Right lobe of liver (tissue), 6 donors: ENCODE data around the gene FITM2. TPM values are rescaled to one million over a fixed set of nuclear protein-coding genes. Genes with fewer than 3 reads are reported as not detected.

Source experiments
- ATAC-seq, 4 donors: fragments of 200-7000 bp; cut with Tn5 transposase; one replicate each; pipeline ENCODE4 v1.9.1; 2020; ENCODE audit warnings: mild to moderate bottlenecking in 4 of 4, moderate library complexity in 4 of 4
- DNase-seq, 3 donors: peaks; one replicate each; pipeline ENCODE4 v3.0.0-alpha.2; 2020
- H3K27ac ChIP-seq, 3 donors: fragments of 200-600 bp; one replicate each; pipeline ENCODE4 v1.8.0; 2022
- H3K27me3 ChIP-seq, 2 donors: fragments of 200-600 bp; one replicate each; pipeline ENCODE4 v1.8.0; 2022
- H3K36me3 ChIP-seq, 4 donors: fragments of 200-600 bp; sonication (generic) in 1 of 4; one replicate each; pipeline versions ENCODE4 v1.5.1 to v1.8.0; 2017 to 2022; ENCODE audit warnings: control low read depth in 1 of 4
- H3K4me1 ChIP-seq, 4 donors: fragments of 200-600 bp; sonication (generic) in 1 of 4; one replicate each; pipeline versions ENCODE4 v1.5.1 to v1.8.0; 2017 to 2022; ENCODE audit warnings: control low read depth in 1 of 4
- H3K4me3 ChIP-seq, 3 donors: fragments of 200-600 bp; one replicate each; pipeline ENCODE4 v1.8.0; 2022
- H3K9me3 ChIP-seq, 4 donors: fragments of 200-600 bp; sonication (generic) in 1 of 4; one replicate each; pipeline versions ENCODE4 v1.5.1 to v1.8.0; 2017 to 2022; ENCODE audit warnings: control low read depth in 1 of 4
- POLR2A ChIP-seq: fragments of 450-650 bp; IDR thresholded peaks from one replicate; pipeline ENCODE4 v1.6.1; 2017; ENCODE audit warnings: antibody characterized with exemption, mild to moderate bottlenecking
- WGBS: methylation state at CpG from one replicate; pipeline ENCODE4 v1.1.6; 2018; ENCODE audit warnings: low coverage, low lambda C conversion rate; ENCODE audit not compliant: insufficient coverage; ENCODE audit errors: missing lambda C conversion rate; 5-methylcytosine and 5-hydroxymethylcytosine counted together
- intact Hi-C, 2 donors: fragments of 100-400 bp; cut with DNase I; formaldehyde crosslinking; loops; one replicate each; pipeline versions ENCODE4 v1.11.2 to v1.14.1; 2022
- total RNA-seq, 6 experiments: library from RNA; depleted of rRNA in 2 of 6; stranded (reverse); fragments of >200 nt in 2 of 6; fragmentation: NEBNext Ultra II Directional in 3 of 6; extraction: Animal tissue kit (Norgen Biotek cat#: 25700) in 3 of 6; gene quantifications; one replicate each; pipeline versions ENCODE4 v1.1.0 to v1.2.4, GENCODE V29; 2016 to 2023
- TF ChIP-seq, protein P1 (sequence below), 4 donors: fragments of 200-600 bp in 3 of 4; fragments of 450-650 bp in 1 of 4; IDR thresholded peaks; one replicate each; pipeline versions ENCODE4 v1.5.1 to v1.8.0; 2016 to 2022; ENCODE audit warnings: antibody characterized with exemption in 4 of 4, mild to moderate bottlenecking in 2 of 4
- donor health status: DM: no; HTN: yes; CAD: no.
- donor health status: DM: no; HTN: no; CAD: no.
- donor health status: DM: no; HTN: no; CAD: no.
- donor health status: DM: no; HTN: yes; CAD: no.
- donor health status: DM: no; HTN: yes; CAD: no.

Gene FITM2
- total RNA-seq, 6 experiments from 2014 or later, result 3.6 to 8.0 (median 6.4) TPM

DNA sequence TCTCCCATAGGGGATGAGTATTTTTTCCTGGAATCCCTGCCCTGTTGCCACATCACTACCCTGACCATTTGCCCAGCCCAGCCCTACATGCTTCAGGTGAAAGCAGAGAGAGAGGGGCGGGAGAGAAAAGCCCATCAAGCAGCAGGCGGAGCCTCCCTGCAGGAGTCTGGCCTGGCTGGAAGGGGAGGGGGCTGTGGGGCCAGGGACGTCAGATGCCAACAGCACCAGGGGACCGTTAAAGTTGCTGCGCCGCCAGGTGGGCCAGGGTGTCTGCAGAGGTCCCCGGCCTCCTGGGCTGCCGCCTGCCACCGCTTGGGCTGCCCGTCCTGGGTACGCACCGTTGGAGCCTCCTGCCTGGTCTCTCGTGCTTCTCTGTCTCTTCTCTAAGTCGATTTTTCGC is 25.1 kb upstream of the FITM2 start:
- DNase-seq (no peak), ATAC-seq (no peak)
- TF ChIP-seq, protein P1, sequence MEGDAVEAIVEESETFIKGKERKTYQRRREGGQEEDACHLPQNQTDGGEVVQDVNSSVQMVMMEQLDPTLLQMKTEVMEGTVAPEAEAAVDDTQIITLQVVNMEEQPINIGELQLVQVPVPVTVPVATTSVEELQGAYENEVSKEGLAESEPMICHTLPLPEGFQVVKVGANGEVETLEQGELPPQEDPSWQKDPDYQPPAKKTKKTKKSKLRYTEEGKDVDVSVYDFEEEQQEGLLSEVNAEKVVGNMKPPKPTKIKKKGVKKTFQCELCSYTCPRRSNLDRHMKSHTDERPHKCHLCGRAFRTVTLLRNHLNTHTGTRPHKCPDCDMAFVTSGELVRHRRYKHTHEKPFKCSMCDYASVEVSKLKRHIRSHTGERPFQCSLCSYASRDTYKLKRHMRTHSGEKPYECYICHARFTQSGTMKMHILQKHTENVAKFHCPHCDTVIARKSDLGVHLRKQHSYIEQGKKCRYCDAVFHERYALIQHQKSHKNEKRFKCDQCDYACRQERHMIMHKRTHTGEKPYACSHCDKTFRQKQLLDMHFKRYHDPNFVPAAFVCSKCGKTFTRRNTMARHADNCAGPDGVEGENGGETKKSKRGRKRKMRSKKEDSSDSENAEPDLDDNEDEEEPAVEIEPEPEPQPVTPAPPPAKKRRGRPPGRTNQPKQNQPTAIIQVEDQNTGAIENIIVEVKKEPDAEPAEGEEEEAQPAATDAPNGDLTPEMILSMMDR (IDR thresholded peaks at IDR 0.05), result no peak
- no peak for TF ChIP-seq POLR2A
- Histone ChIP-seq H3K4me1 (no peaks in the 10 kb centered on the region), H3K27me3 (no peaks in the 10 kb centered on the region), H3K9me3 (no peaks in the 10 kb centered on the region), H3K36me3 (no peaks in the 10 kb centered on the region), H3K4me3 (no peak overlapping the region), H3K27ac (no peak overlapping the region)
- intact Hi-C loops, result no loop called here
- WGBS, result 9% methylated on average over 11 of the region's 15 CpGs

DNA sequence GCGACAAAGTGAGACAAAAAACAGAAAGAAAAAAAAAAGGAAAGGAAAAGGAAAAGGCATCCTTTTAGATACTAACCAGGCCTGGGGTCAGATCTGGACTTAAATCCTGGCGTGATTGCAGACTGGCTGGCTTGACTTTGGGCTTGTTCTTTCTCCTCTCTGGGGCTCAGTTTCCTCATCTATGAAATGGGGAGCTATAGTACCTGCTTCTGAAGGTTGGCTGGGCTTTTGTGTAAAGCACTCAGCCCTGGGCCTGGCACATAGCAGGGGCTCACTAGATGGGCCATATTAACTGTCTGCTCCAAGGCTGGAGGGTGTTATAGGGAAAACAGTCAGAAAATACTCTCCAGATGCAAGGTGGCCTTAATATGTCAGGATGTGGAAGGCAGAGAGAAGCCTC is 24.7 kb upstream of the FITM2 start:
- intact Hi-C loops, result no loop called here
- no peaks in the 10 kb centered on the region for H3K9me3 ChIP-seq
- H3K36me3 ChIP-seq, result no peaks in the 10 kb centered on the region
- ATAC-seq, result no peak
- no peak for DNase-seq
- no peak overlapping the region for H3K4me3 ChIP-seq
- no peak overlapping the region for H3K27ac ChIP-seq
- TF ChIP-seq, protein P1 (IDR thresholded peaks at IDR 0.05), result no peak
- no peak for TF ChIP-seq POLR2A
- no peaks in the 10 kb centered on the region for H3K27me3 ChIP-seq
- WGBS, result 65% methylated on average over 2 of the region's 2 CpGs
- H3K4me1 ChIP-seq, result no peaks in the 10 kb centered on the region

DNA sequence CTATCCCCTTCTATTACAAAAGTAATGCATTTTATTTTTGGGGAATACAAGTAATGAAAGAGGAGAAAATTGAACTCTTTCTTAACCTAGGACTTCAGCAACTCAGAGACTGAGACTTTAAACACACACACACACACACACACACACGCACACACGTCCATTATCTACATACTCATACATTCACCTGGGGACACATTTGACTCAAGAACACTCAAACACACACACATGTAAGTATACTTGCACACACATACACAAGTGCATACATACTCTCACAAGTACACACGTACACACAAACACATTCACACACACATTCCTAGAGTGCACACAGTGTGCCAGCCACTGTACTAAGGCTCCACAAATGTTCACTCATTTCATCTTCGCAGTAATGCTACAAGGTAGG is 23.7 kb upstream of the FITM2 start:
- Histone ChIP-seq H3K36me3 (no peaks in the 10 kb centered on the region), H3K9me3 (no peaks in the 10 kb centered on the region), H3K27me3 (no peaks in the 10 kb centered on the region), H3K27ac (no peak overlapping the region), H3K4me1 (no peaks in the 10 kb centered on the region), H3K4me3 (no peak overlapping the region)
- ATAC-seq (no peak), DNase-seq (no peak)
- WGBS, result 94% methylated on average over 4 of the region's 4 CpGs
- TF ChIP-seq POLR2A, result no peak
- TF ChIP-seq, protein P1 (IDR thresholded peaks at IDR 0.05), result no peak
- intact Hi-C loops, result no loop called here

DNA sequence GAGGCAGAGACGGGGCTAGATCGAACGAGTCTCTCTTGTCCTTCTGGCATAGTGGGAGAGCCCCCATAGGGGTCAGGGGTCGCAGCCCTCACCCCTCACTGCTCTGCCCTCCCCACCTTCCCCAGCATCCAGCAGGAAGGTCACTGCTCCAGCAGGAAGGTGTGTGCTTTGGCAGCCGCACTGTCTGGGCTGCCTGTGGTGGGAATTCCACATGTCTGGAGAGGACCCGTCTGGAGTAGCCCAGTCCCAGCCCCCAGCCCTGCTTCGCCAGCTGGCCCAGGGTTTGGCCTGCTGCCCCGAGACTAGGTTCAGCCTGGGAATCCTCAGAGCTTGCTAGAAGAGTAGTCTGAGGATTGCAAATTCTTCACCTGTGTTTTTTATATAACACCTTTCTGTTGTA is 23.3 kb upstream of the FITM2 start:
- Histone ChIP-seq H3K36me3 (no peaks in the 10 kb centered on the region), H3K4me1 (no peaks in the 10 kb centered on the region), H3K27me3 (no peaks in the 10 kb centered on the region), H3K4me3 (no peak overlapping the region), H3K9me3 (no peaks in the 10 kb centered on the region), H3K27ac (no peak overlapping the region)
- DNase-seq (no peak), ATAC-seq (no peak)
- TF ChIP-seq POLR2A, result no peak
- TF ChIP-seq, protein P1 (IDR thresholded peaks at IDR 0.05), result no peak
- intact Hi-C loops, result no loop called here
- WGBS, result 0% methylated on average over 2 of the region's 8 CpGs

DNA sequence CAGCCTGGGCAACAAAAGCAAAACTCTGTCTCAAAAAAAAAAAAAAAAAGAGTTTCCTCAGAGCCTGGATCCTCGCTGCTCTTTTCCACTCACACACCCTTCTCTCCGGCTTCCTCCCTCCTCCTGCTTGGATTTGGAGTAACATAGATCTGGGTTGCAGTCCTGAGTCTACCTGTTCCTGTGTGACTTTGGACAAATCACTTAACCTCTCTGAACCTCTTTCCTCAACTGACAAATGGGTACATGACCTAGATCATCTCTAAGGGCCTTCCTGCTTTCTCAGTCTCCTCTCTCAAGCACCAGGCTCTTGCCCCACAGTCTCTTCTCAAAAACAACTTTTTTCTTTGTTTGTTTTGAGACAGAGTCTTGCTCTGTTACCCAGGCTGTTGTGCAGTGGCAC is 20.2 kb upstream of the FITM2 start:
- ATAC-seq, result no peak
- no peaks in the 10 kb centered on the region for H3K36me3 ChIP-seq
- H3K4me1 ChIP-seq, result peaks cover 0 to 4% (median 0%) of the 10 kb centered on the region in 4 donors
- H3K4me3 ChIP-seq, result no peak overlapping the region
- no peaks in the 10 kb centered on the region for H3K9me3 ChIP-seq
- intact Hi-C loops, result no loop called here
- no peak for DNase-seq
- H3K27me3 ChIP-seq, result no peaks in the 10 kb centered on the region
- no peak overlapping the region for H3K27ac ChIP-seq
- no CpG with 5 or more reads among the region's 2 CpGs for WGBS
- TF ChIP-seq POLR2A, result no peak
- TF ChIP-seq, protein P1 (IDR thresholded peaks at IDR 0.05), result no peak
